ENCODE results near the gene CCL2. TPM values are rescaled to one million over a fixed set of nuclear protein-coding genes. Genes with fewer than 3 reads are reported as not detected.
"Not testable (repeated sequence)": the region's sequence is repeated elsewhere in the genome, so short reads cannot be mapped to it uniquely, and the experiment has no call there.

Gene CCL2
- total RNA-seq, 4 donors from 2014 or later, result 1.2 to 19.8 (median 6.6) TPM; not detected in 1

- H3K27ac ChIP-seq, result no peak overlapping the region
- no peaks in the 10 kb centered on the region for H3K36me3 ChIP-seq
- H3K4me1 ChIP-seq, result no peaks in the 10 kb centered on the region
- H3K27me3 ChIP-seq, result no peaks in the 10 kb centered on the region
- H3K4me3 ChIP-seq, result no peak overlapping the region
- no peak for DNase-seq
- no peaks in the 10 kb centered on the region for H3K9me3 ChIP-seq
- TF ChIP-seq CTCF (IDR thresholded peaks at IDR 0.05) (no peak), POLR2A (IDR thresholded peaks at IDR 0.05) (no peak)
These were observed 30.0 kb upstream of the CCL2 start for GRCh38 chr17:34225046-34225445.

GRCh38 chr17:34226011-34226743 is 28.9 kb upstream of the CCL2 start:
- no peak for DNase-seq
- Histone ChIP-seq H3K4me3 (no peak overlapping the region), H3K27ac (no peak overlapping the region), H3K9me3 (no peaks in the 10 kb centered on the region), H3K36me3 (no peaks in the 10 kb centered on the region), H3K27me3 (no peaks in the 10 kb centered on the region), H3K4me1 (no peaks in the 10 kb centered on the region)
- TF ChIP-seq CTCF (IDR thresholded peaks at IDR 0.05), result no peak
- TF ChIP-seq POLR2A (IDR thresholded peaks at IDR 0.05), result no peak

- TF ChIP-seq CTCF (IDR thresholded peaks at IDR 0.05), result no peak
- TF ChIP-seq POLR2A (IDR thresholded peaks at IDR 0.05), result no peak
- H3K27ac ChIP-seq, result no peak overlapping the region
- H3K9me3 ChIP-seq, result no peaks in the 10 kb centered on the region
- H3K4me1 ChIP-seq, result no peaks in the 10 kb centered on the region
- DNase-seq, result no peak
- no peak overlapping the region for H3K4me3 ChIP-seq
- H3K27me3 ChIP-seq, result no peaks in the 10 kb centered on the region
- H3K36me3 ChIP-seq, result no peaks in the 10 kb centered on the region
These were observed 28.4 kb upstream of the CCL2 start for GRCh38 chr17:34226744-34227034.

- H3K9me3 ChIP-seq, H3K27me3 ChIP-seq, DNase-seq, H3K4me1 ChIP-seq, H3K27ac ChIP-seq, H3K4me3 ChIP-seq, H3K36me3 ChIP-seq: not testable (repeated sequence)
These were observed 27.8 kb upstream of the CCL2 start for GRCh38 chr17:34227293-34227692.

- Histone ChIP-seq H3K4me3 (no peak overlapping the region), H3K4me1 (no peaks in the 10 kb centered on the region), H3K36me3 (no peaks in the 10 kb centered on the region), H3K9me3 (no peaks in the 10 kb centered on the region), H3K27ac (no peak overlapping the region), H3K27me3 (no peaks in the 10 kb centered on the region)
- no peak for DNase-seq
- TF ChIP-seq POLR2A (IDR thresholded peaks at IDR 0.05), result no peak
- TF ChIP-seq CTCF (IDR thresholded peaks at IDR 0.05), result no peak
These were observed 27.4 kb upstream of the CCL2 start for GRCh38 chr17:34227707-34228106.

GRCh38 chr17:34228781-34229180 is 26.3 kb upstream of the CCL2 start:
- Histone ChIP-seq H3K4me1 (no peaks in the 10 kb centered on the region), H3K9me3 (no peaks in the 10 kb centered on the region), H3K27ac (no peak overlapping the region), H3K27me3 (no peaks in the 10 kb centered on the region), H3K36me3 (no peaks in the 10 kb centered on the region), H3K4me3 (no peak overlapping the region)
- no peak for DNase-seq
- TF ChIP-seq CTCF (IDR thresholded peaks at IDR 0.05) (no peak), POLR2A (IDR thresholded peaks at IDR 0.05) (no peak)

All from Peyer's patch (tissue), 4 donors.